Esophagus squamous epithelium (tissue), 4 donors: ENCODE data around the gene MCOLN1.

Source experiments
- POLR2A ChIP-seq, 4 donors: fragments of 450-650 bp; IDR thresholded peaks; one replicate each; pipeline ENCODE4 v1.6.1; 2017; ENCODE audit warnings: antibody characterized with exemption in 4 of 4, mild to moderate bottlenecking in 4 of 4, moderate library complexity in 3 of 4
- TF ChIP-seq, protein P1 (sequence below), 6 experiments: fragments of 450-650 bp in 4 of 6; fragments of 200-600 bp in 2 of 6; sonication (generic) in 2 of 6; IDR thresholded peaks; one replicate each; pipeline ENCODE4 v1.5.1; 2016 to 2019; ENCODE audit warnings: antibody characterized with exemption in 6 of 6, mild to moderate bottlenecking in 4 of 6, moderate library complexity in 4 of 6

DNA sequence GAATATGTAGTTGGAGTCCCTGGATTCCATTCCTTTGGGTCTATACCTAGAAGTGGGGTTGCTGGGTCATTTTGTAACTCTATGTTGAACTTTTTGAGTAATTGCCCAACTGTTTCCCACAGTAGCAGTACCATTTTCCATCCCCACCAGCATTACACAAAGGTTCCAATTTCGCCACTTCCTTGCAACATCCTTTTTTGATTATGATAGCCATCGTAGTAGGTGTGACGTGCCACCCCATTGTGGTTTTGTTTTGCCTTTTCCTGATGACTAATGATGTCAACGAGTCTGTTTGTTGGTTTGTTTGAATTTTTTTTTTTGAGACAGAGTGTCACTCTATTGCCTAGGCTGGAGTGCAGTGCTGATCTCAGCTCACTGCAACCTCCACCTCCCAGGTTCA lies 30.3 kb upstream of the MCOLN1 start:
- no peak for TF ChIP-seq POLR2A (IDR thresholded peaks at IDR 0.05)
- TF ChIP-seq, protein P1, sequence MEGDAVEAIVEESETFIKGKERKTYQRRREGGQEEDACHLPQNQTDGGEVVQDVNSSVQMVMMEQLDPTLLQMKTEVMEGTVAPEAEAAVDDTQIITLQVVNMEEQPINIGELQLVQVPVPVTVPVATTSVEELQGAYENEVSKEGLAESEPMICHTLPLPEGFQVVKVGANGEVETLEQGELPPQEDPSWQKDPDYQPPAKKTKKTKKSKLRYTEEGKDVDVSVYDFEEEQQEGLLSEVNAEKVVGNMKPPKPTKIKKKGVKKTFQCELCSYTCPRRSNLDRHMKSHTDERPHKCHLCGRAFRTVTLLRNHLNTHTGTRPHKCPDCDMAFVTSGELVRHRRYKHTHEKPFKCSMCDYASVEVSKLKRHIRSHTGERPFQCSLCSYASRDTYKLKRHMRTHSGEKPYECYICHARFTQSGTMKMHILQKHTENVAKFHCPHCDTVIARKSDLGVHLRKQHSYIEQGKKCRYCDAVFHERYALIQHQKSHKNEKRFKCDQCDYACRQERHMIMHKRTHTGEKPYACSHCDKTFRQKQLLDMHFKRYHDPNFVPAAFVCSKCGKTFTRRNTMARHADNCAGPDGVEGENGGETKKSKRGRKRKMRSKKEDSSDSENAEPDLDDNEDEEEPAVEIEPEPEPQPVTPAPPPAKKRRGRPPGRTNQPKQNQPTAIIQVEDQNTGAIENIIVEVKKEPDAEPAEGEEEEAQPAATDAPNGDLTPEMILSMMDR (IDR thresholded peaks at IDR 0.05), result no peak
